Uterus (tissue), 2 donors: ENCODE results near the gene PTCH1.

Experiments used
- POLR2A ChIP-seq, 2 donors: fragments of 450-650 bp; IDR thresholded peaks; one replicate each; pipeline ENCODE4 v1.6.1; 2016; ENCODE audit warnings: antibody characterized with exemption in 2 of 2, mild to moderate bottlenecking in 1 of 2, moderate library complexity in 1 of 2
- TF ChIP-seq, protein P1 (sequence below), 4 experiments: fragments of 200-600 bp in 2 of 4; fragments of 450-650 bp in 2 of 4; sonication (generic) in 2 of 4; IDR thresholded peaks; one replicate each; pipeline ENCODE4 v1.5.1; 2016 to 2019; ENCODE audit warnings: antibody characterized with exemption in 4 of 4, mild to moderate bottlenecking in 2 of 4, moderate library complexity in 1 of 4

DNA sequence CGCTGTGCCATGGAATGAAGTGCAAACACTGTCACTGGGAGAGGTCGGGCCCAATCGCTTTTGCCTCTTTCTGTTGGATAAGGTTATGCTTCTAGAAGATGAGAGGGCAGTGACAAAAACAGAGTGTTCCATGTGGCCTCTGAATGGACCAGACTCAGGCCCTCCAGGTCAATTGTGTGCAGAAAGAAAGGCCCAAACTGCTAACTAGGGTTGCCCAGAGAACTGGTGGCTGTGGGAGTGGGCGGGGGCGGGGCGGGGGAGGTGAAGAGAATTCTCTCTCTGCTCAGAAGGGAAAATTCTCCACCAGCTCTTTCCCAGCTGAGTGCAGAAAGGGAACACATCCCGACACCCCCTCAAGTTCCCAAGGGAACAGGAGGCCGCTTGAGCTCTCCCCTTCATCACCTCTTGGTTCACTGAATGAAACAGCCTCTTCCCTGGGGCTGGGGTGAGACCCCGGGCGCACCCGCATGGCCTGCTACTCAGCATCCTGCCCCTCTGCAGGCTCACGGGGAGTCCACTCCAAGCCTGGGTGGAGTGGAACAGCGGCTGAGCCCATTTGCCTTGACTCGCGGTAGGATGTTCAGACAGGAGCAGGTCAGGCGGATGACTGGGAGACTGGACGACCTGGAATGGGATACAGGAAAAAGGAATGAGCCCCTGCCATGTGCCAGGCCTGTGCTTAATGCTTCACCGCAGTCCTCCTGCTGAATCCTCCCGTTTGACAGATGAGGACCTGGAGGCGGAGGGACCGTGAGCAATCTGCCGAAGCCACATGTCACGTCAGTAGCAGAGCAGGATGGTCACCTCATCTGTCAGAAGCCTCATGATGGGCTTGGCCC is 105.5 kb downstream of the PTCH1 start:
- TF ChIP-seq, protein P1, sequence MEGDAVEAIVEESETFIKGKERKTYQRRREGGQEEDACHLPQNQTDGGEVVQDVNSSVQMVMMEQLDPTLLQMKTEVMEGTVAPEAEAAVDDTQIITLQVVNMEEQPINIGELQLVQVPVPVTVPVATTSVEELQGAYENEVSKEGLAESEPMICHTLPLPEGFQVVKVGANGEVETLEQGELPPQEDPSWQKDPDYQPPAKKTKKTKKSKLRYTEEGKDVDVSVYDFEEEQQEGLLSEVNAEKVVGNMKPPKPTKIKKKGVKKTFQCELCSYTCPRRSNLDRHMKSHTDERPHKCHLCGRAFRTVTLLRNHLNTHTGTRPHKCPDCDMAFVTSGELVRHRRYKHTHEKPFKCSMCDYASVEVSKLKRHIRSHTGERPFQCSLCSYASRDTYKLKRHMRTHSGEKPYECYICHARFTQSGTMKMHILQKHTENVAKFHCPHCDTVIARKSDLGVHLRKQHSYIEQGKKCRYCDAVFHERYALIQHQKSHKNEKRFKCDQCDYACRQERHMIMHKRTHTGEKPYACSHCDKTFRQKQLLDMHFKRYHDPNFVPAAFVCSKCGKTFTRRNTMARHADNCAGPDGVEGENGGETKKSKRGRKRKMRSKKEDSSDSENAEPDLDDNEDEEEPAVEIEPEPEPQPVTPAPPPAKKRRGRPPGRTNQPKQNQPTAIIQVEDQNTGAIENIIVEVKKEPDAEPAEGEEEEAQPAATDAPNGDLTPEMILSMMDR (IDR thresholded peaks at IDR 0.05) = no peak
- no peak for TF ChIP-seq POLR2A (IDR thresholded peaks at IDR 0.05)
